HG03520 (cell line): ENCODE results near the gene TPD52L1.

Experiments
- ATAC-seq: cut with Tn5 transposase; IDR thresholded peaks from one replicate; pipeline ENCODE4 v1.9.1; 2021; ENCODE audit warnings: mild to moderate bottlenecking, moderate library complexity; ENCODE audit not compliant: unreplicated experiment

Gene TPD52L1

GRCh38 chr6:125231574-125232343 is 78.2 kb downstream of the TPD52L1 start:
- no peak for ATAC-seq

GRCh38 chr6:125232466-125232865 is 78.9 kb downstream of the TPD52L1 start:
- no peak for ATAC-seq

- ATAC-seq = no peak
Observed at GRCh38 chr6:125233202-125233601, 79.6 kb downstream of the TPD52L1 start.

- ATAC-seq = no peak
Observed at GRCh38 chr6:125236536-125237327, 83.2 kb downstream of the TPD52L1 start.

GRCh38 chr6:125237764-125238163 is 84.2 kb downstream of the TPD52L1 start:
- ATAC-seq = no peak

GRCh38 chr6:125245109-125245508 is 91.5 kb downstream of the TPD52L1 start:
- ATAC-seq = no peak

- ATAC-seq = no peak
Observed at GRCh38 chr6:125245523-125246264, 92.1 kb downstream of the TPD52L1 start.

- no peak for ATAC-seq
Observed at GRCh38 chr6:125246566-125246965, 93.0 kb downstream of the TPD52L1 start.

- no peak for ATAC-seq
Observed at GRCh38 chr6:125248136-125248535, 94.6 kb downstream of the TPD52L1 start.

- no peak for ATAC-seq
Observed at GRCh38 chr6:125250511-125250910, 96.9 kb downstream of the TPD52L1 start.

GRCh38 chr6:125251516-125252220 is 98.1 kb downstream of the TPD52L1 start:
- no peak for ATAC-seq

- ATAC-seq = no peak
Observed at GRCh38 chr6:125252891-125253290, 99.3 kb downstream of the TPD52L1 start.

GRCh38 chr6:125253881-125254280 is 100.3 kb downstream of the TPD52L1 start:
- ATAC-seq = no peak

GRCh38 chr6:125254321-125254720 is 100.7 kb downstream of the TPD52L1 start:
- no peak for ATAC-seq

- ATAC-seq = no peak
Observed at GRCh38 chr6:125255201-125255600, 101.6 kb downstream of the TPD52L1 start.

GRCh38 chr6:125257351-125257750 is 103.8 kb downstream of the TPD52L1 start:
- ATAC-seq = no peak

- ATAC-seq = peak; percentile 80
Observed at GRCh38 chr6:125258651-125259353, 105.2 kb downstream of the TPD52L1 start.

- ATAC-seq = no peak
Observed at GRCh38 chr6:125259354-125259736, 105.8 kb downstream of the TPD52L1 start.

GRCh38 chr6:125262016-125263013 is 108.7 kb downstream of the TPD52L1 start:
- no peak for ATAC-seq
